ENCODE data around the gene MAPKAP1.

Gene MAPKAP1

GRCh38 chr9:125507226-125507625 lies 199.8 kb downstream of the MAPKAP1 start:
- no peak for DNase-seq

GRCh38 chr9:125505988-125506438 lies 201.0 kb downstream of the MAPKAP1 start:
- DNase-seq, result no peak

GRCh38 chr9:125504616-125505015 lies 202.4 kb downstream of the MAPKAP1 start:
- DNase-seq, result no peak

GRCh38 chr9:125497906-125498305 lies 209.1 kb downstream of the MAPKAP1 start:
- DNase-seq, result no peak

- DNase-seq, result no peak
Observed at GRCh38 chr9:125497478-125497877, 209.5 kb downstream of the MAPKAP1 start.

- DNase-seq, result no peak
Observed at GRCh38 chr9:125496313-125496834, 210.6 kb downstream of the MAPKAP1 start.

GRCh38 chr9:125495172-125496119 lies 211.6 kb downstream of the MAPKAP1 start:
- no peak for DNase-seq

GRCh38 chr9:125494653-125494915 lies 212.4 kb downstream of the MAPKAP1 start:
- no peak for DNase-seq

GRCh38 chr9:125493881-125494652 lies 212.9 kb downstream of the MAPKAP1 start:
- no peak for DNase-seq

- no peak for DNase-seq
Observed at GRCh38 chr9:125493384-125493783, 213.6 kb downstream of the MAPKAP1 start.

- no peak for DNase-seq
Observed at GRCh38 chr9:125492719-125493118, 214.3 kb downstream of the MAPKAP1 start.

- DNase-seq, result no peak
Observed at GRCh38 chr9:125487842-125488241, 219.2 kb downstream of the MAPKAP1 start.

- DNase-seq, result no peak
Observed at GRCh38 chr9:125486576-125486975, 220.4 kb downstream of the MAPKAP1 start.

- DNase-seq, result no peak
Observed at GRCh38 chr9:125486152-125486508, 220.9 kb downstream of the MAPKAP1 start.

- DNase-seq, result no peak
Observed at GRCh38 chr9:125485471-125486151, 221.4 kb downstream of the MAPKAP1 start.

GRCh38 chr9:125484350-125485282 lies 222.4 kb downstream of the MAPKAP1 start:
- DNase-seq, result no peak

- no peak for DNase-seq
Observed at GRCh38 chr9:125483697-125484096, 223.3 kb downstream of the MAPKAP1 start.

GRCh38 chr9:125479846-125480615 lies 227.0 kb downstream of the MAPKAP1 start:
- DNase-seq, result peak; percentile 15

- no peak for DNase-seq
Observed at GRCh38 chr9:125477089-125477544, 229.9 kb downstream of the MAPKAP1 start.

- DNase-seq, result no peak
Observed at GRCh38 chr9:125476645-125477044, 230.4 kb downstream of the MAPKAP1 start.

- no peak for DNase-seq
Observed at GRCh38 chr9:125475385-125475784, 231.6 kb downstream of the MAPKAP1 start.
